Stimulated activated CD4-positive, alpha-beta T cell treated with anti-CD3 and anti-CD28 coated beads, Interleukin-4, amount 100 ng/mL, for 48 hours (primary cell): ENCODE results near the gene TIAM2.

ENCODE experiments used
- DNase-seq, 2 donors: peaks; one replicate each; pipeline ENCODE4 v3.0.0-alpha.2; 2020; ENCODE audit warnings: low read depth in 2 of 2

The TIAM2 gene

GRCh38 chr6:155062866-155063341 is 67.8 kb downstream of the TIAM2 start:
- DNase-seq: no peak

- DNase-seq: no peak
These were observed 69.2 kb downstream of the TIAM2 start for GRCh38 chr6:155064303-155064702.

GRCh38 chr6:155066361-155066760 is 71.2 kb downstream of the TIAM2 start:
- DNase-seq: no peak

- DNase-seq: no peak
These were observed 72.0 kb downstream of the TIAM2 start for GRCh38 chr6:155066921-155067680.

- DNase-seq: no peak
These were observed 73.0 kb downstream of the TIAM2 start for GRCh38 chr6:155067956-155068615.

- no peak for DNase-seq
These were observed 74.4 kb downstream of the TIAM2 start for GRCh38 chr6:155069543-155069942.

GRCh38 chr6:155075930-155076695 is 81.0 kb downstream of the TIAM2 start:
- no peak for DNase-seq

GRCh38 chr6:155077331-155077730 is 82.2 kb downstream of the TIAM2 start:
- no peak for DNase-seq

GRCh38 chr6:155077784-155078183 is 82.7 kb downstream of the TIAM2 start:
- no peak for DNase-seq

GRCh38 chr6:155078331-155078745 is 83.2 kb downstream of the TIAM2 start:
- no peak for DNase-seq

GRCh38 chr6:155079985-155080452 is 84.9 kb downstream of the TIAM2 start:
- peak in 1 of 2 donors; percentile 23 for DNase-seq

GRCh38 chr6:155080881-155081845 is 86.0 kb downstream of the TIAM2 start:
- DNase-seq: no peak

- DNase-seq: no peak
These were observed 89.5 kb downstream of the TIAM2 start for GRCh38 chr6:155084431-155085123.

GRCh38 chr6:155085582-155086257 is 90.6 kb downstream of the TIAM2 start:
- no peak for DNase-seq

GRCh38 chr6:155088856-155089255 is 93.7 kb downstream of the TIAM2 start:
- no peak for DNase-seq

- DNase-seq: no peak
These were observed 94.6 kb downstream of the TIAM2 start for GRCh38 chr6:155089746-155090145.

GRCh38 chr6:155090166-155090565 is 95.1 kb downstream of the TIAM2 start:
- no peak for DNase-seq

- DNase-seq: no peak
These were observed 96.6 kb downstream of the TIAM2 start for GRCh38 chr6:155091756-155092155.

- peak in 1 of 2 donors; percentile 19 for DNase-seq
These were observed 98.3 kb downstream of the TIAM2 start for GRCh38 chr6:155093430-155093829.

GRCh38 chr6:155100087-155100486 is 105.0 kb downstream of the TIAM2 start:
- no peak for DNase-seq
